K562 (cell line): Measurements from ENCODE around the gene ESR2. TPM values are rescaled to one million over a fixed set of nuclear protein-coding genes. Genes with fewer than 3 reads are reported as not detected.

Source experiments
- ATAC-seq: fragments of 200-7000 bp; cut with Tn5 transposase; 3 replicates; pipeline ENCODE4 v1.9.1; 2020; ENCODE audit warnings: moderate library complexity
- BruUV-seq: library from RNA; stranded (reverse); fragments of 400-500 nt; replicated peaks from 2 replicates; lab custom pipeline; 2021; lab: Mats Ljungman, UMichigan
- CTCF ChIA-PET: fragments of 300-600 bp; formaldehyde crosslinking; extraction: SDS; loops from one replicate; lab custom pipeline; 2021; ENCODE audit warnings: low intra/inter-chr PET ratio; lab: Yijun Ruan, JAX
- POLR2A ChIA-PET: fragments of 300-600, 350-650 bp; sonication (Branson Sonifier 250); formaldehyde crosslinking; extraction: SDS; loops from one replicate; lab custom pipeline; 2021; ENCODE audit warnings: antibody characterized with exemption, inconsistent platforms; lab: Yijun Ruan, JAX
- DNase-seq, 4 experiments: peaks; one replicate each; pipeline versions ENCODE4 v3.0.0 to v3.0.0-alpha.2; 2011 to 2018; ENCODE audit warnings: low spot score in 3 of 4, mixed read lengths in 3 of 4; ENCODE audit errors: extremely low read depth in 1 of 4
- FAIRE-seq: peaks from 2 replicates; lab custom pipeline; 2011; peaks lifted over from hg19 to GRCh38; lab: Jason Lieb, UNC
- H2AFZ ChIP-seq: 2 replicates; pipeline ENCODE4 v1.6.0; 2011; ENCODE audit warnings: low read depth, low read length, control low read depth, inconsistent platforms
- H3K27ac ChIP-seq: fragments of 200-600 bp; 3 replicates; pipeline ENCODE4 v1.8.0; 2011; ENCODE audit warnings: low read depth, mild to moderate bottlenecking, control low read depth, inconsistent platforms, low read length, moderate library complexity, mixed read lengths; ENCODE audit errors: extremely low read depth
- H3K27me3 ChIP-seq, 2 experiments: fragments of 300-600 bp in 1 of 2; 2 replicates in 1 of 2; 3 replicates in 1 of 2; pipeline versions ENCODE4 v1.6.0 to v1.8.0; 2011; ENCODE audit warnings: inconsistent platforms in 2 of 2, low read length in 2 of 2, mild to moderate bottlenecking in 1 of 2, mixed read lengths in 1 of 2, moderate library complexity in 1 of 2; ENCODE audit not compliant: control insufficient read depth in 2 of 2, insufficient read depth in 2 of 2
- H3K36me3 ChIP-seq: fragments of 300-600 bp; 3 replicates; pipeline ENCODE4 v1.8.0; 2011; ENCODE audit warnings: mild to moderate bottlenecking, low read length, inconsistent platforms; ENCODE audit not compliant: control insufficient read depth, insufficient read depth
- H3K4me1 ChIP-seq, 2 experiments: fragments of 200-600 bp in 1 of 2; replicated peaks in 1 of 2; 2 replicates in 1 of 2; 3 replicates in 1 of 2; pipeline versions ENCODE4 v1.5.1 to v1.8.0; 2011; ENCODE audit warnings: inconsistent platforms in 2 of 2, low read length in 2 of 2, mild to moderate bottlenecking in 1 of 2, mixed read lengths in 1 of 2, moderate library complexity in 1 of 2; ENCODE audit not compliant: control insufficient read depth in 2 of 2, insufficient read depth in 2 of 2
- H3K4me2 ChIP-seq: 2 replicates; pipeline ENCODE4 v1.6.1; 2011; ENCODE audit warnings: low read length, control low read depth, inconsistent platforms, mixed read lengths; ENCODE audit not compliant: insufficient read depth
- H3K4me3 ChIP-seq: fragments of 200-600 bp; sonication (generic), shearing (Covaris generic); 2 replicates; pipeline ENCODE4 v1.5.1; 2016; ENCODE audit warnings: control low read depth, inconsistent platforms
- H3K79me2 ChIP-seq: fragments of 200-600 bp; 3 replicates; pipeline ENCODE4 v1.8.0; 2011; ENCODE audit warnings: low read length, inconsistent platforms; ENCODE audit not compliant: control insufficient read depth, insufficient read depth
- H3K9ac ChIP-seq, 2 experiments: 2 replicates each; pipeline versions ENCODE4 v1.6.0 to v1.6.1; 2011; ENCODE audit warnings: low read depth in 2 of 2, low read length in 2 of 2, control low read depth in 1 of 2, inconsistent platforms in 1 of 2, mild to moderate bottlenecking in 1 of 2, mixed read lengths in 1 of 2; ENCODE audit not compliant: insufficient read depth in 1 of 2
- H3K9me1 ChIP-seq: one replicate; pipeline ENCODE4 v1.6.0; 2011; ENCODE audit warnings: inconsistent platforms, mild to moderate bottlenecking, low read length, moderate library complexity; ENCODE audit not compliant: control insufficient read depth, insufficient read depth
- H3K9me3 ChIP-seq: replicated peaks from 2 replicates; pipeline ENCODE4 v1.5.1; 2011; ENCODE audit warnings: low read depth, low read length, inconsistent platforms; ENCODE audit not compliant: control insufficient read depth, insufficient read depth
- H4K20me1 ChIP-seq: replicated peaks from 2 replicates; pipeline ENCODE4 v1.6.1; 2011; ENCODE audit warnings: low read length, inconsistent platforms, mixed read lengths; ENCODE audit not compliant: control insufficient read depth, insufficient read depth
- CSDE1 ChIP-seq, 2 experiments: fragments of 450-650 bp; IDR thresholded peaks; 2 replicates each; pipeline ENCODE4 v1.6.1; 2016; ENCODE audit warnings: mild to moderate bottlenecking in 1 of 2
- CTCFL ChIP-seq: IDR thresholded peaks from 2 replicates; pipeline ENCODE4 v1.6.1; 2011; ENCODE audit warnings: borderline replicate concordance, low read depth, mild to moderate bottlenecking, moderate library complexity, low read length; ENCODE audit not compliant: insufficient read depth, poor library complexity, severe bottlenecking
- FOXA3 ChIP-seq, 2 experiments: fragments of 450-650 bp in 1 of 2; sonication (generic) in 1 of 2; formaldehyde crosslinking; IDR thresholded peaks in 1 of 2; conservative IDR thresholded peaks in 1 of 2; 2 replicates each; pipeline versions ENCODE4 v1.4.0 to v1.8.0; 2020 to 2022; ENCODE audit warnings: mild to moderate bottlenecking in 2 of 2, missing genetic modification reagents in 1 of 2
- MBD1 ChIP-seq: fragments of 250-450 bp; sonication (Bioruptor Pico); IDR thresholded peaks from 2 replicates; pipeline ENCODE4 v1.8.0; 2022; ENCODE audit warnings: inconsistent platforms
- NR1H2 ChIP-seq: sonication (generic); formaldehyde crosslinking; IDR thresholded peaks from 2 replicates; pipeline ENCODE4 v1.4.0; 2020; ENCODE audit warnings: mild to moderate bottlenecking, missing genetic modification reagents
- PREB ChIP-seq: sonication (generic); formaldehyde crosslinking; IDR thresholded peaks from 2 replicates; pipeline ENCODE4 v1.8.1; 2023; ENCODE audit warnings: mild to moderate bottlenecking, missing genetic modification reagents
- TSC22D4 ChIP-seq: fragments of 450-650 bp; IDR thresholded peaks from 2 replicates; pipeline ENCODE4 v1.6.1; 2016; ENCODE audit warnings: missing genetic modification characterization, missing biosample characterization, control low read depth
- ZBTB49 ChIP-seq: sonication (generic); formaldehyde crosslinking; IDR thresholded peaks from 2 replicates; pipeline ENCODE4 v1.8.0; 2022; ENCODE audit warnings: missing genetic modification reagents, mild to moderate bottlenecking, borderline replicate concordance
- ZNF143 ChIP-seq: sonication (generic); formaldehyde crosslinking; IDR thresholded peaks from 2 replicates; pipeline ENCODE4 v1.9.0; 2022; ENCODE audit warnings: mild to moderate bottlenecking, missing genetic modification reagents
- ZZZ3 ChIP-seq: fragments of 450-650 bp; IDR thresholded peaks from 2 replicates; pipeline ENCODE4 v1.6.1; 2016; ENCODE audit warnings: antibody characterized with exemption, mild to moderate bottlenecking, moderate library complexity
- WGBS: fragments of 100-300 bp; shearing (Covaris generic); methylation state at CpG from one replicate; pipeline ENCODE4 v1.1.6; 2016; ENCODE audit warnings: low coverage, mixed read lengths; ENCODE audit not compliant: insufficient coverage; ENCODE audit errors: missing lambda C conversion rate; 5-methylcytosine and 5-hydroxymethylcytosine counted together
- in situ Hi-C: fragments of 300-500 bp; cut with MboI; formaldehyde crosslinking; loops from 4 replicates; pipeline ENCODE4 v1.15.0; 2018; ENCODE audit warnings: inconsistent platforms, mixed read lengths
- intact Hi-C: fragments of 100-400 bp; cut with micrococcal nuclease; formaldehyde crosslinking; loops from 2 replicates; pipeline ENCODE4 v1.14.2; 2022
- polyA plus RNA-seq, 8 experiments: library from polyadenylated mRNA; depleted of rRNA in 4 of 8; stranded (reverse) in 5 of 8; unstranded in 3 of 8; fragments of >200 nt; fragmentation: Nextera tagmentation in 2 of 8; fragmentation: Illumina TruSeq in 1 of 8; extraction: Ambion mirVana in 2 of 8; extraction: Trizol in 1 of 8; gene quantifications; 2 replicates each; pipeline versions ENCODE4 v1.2.1 to v1.2.3, GENCODE V29; 2011 to 2014; ENCODE audit warnings: inconsistent platforms in 1 of 8, missing spikeins in 1 of 8
- total RNA-seq, 7 experiments: library from RNA; depleted of rRNA in 6 of 7; stranded (reverse); fragments of >200 nt in 6 of 7; fragmentation: Illumina TruSeq in 2 of 7; extraction: Trizol in 2 of 7; gene quantifications; 2 replicates each; pipeline versions ENCODE4 v1.2.1 to v1.2.3, GENCODE V29; 2011 to 2021; ENCODE audit warnings: low replicate concordance in 1 of 7

Gene ESR2
- total and polyA plus RNA-seq, 9 of the 15 experiments (the other 6 are each of a cell fraction or from before 2014, with no cell fraction given) = 0.07 to 3.8 (median 2.0) TPM

GRCh38 chr14:64238049-64238448 is 56.1 kb downstream of the ESR2 start (continued):
- TF ChIP-seq ZBTB49 (CRISPR knock-in tag) (no peak), PREB (no peak)

- ChIA-PET CTCF (no interaction called here), POLR2A (interaction anchor here (0.5 to 1.1 kb wide), 3 partner anchors 10 to 103 kb away, joined by 3 to 4 read pairs (median 3); no protein-coding TSS in a partner anchor)
- H4K20me1 ChIP-seq = no peaks in the 10 kb centered on the region
- no peaks in the 10 kb centered on the region for H3K4me1 ChIP-seq
- 35% methylated on average over 11 of the region's 13 CpGs for WGBS
- H2AFZ ChIP-seq = no peak overlapping the region
- in situ Hi-C loops = no loop called here
- DNase-seq (no peak), ATAC-seq (no peak), FAIRE-seq (no peak)
- no peak overlapping the region for H3K4me2 ChIP-seq
- H3K9ac ChIP-seq = no peak overlapping the region
- no peaks in the 10 kb centered on the region; a peak in 1 of 5 replicates for H3K27me3 ChIP-seq
- H3K4me3 ChIP-seq = no peak overlapping the region
- no peaks in the 10 kb centered on the region for H3K9me1 ChIP-seq
- H3K9me3 ChIP-seq = no peaks in the 10 kb centered on the region
- no peaks in the 10 kb centered on the region for H3K36me3 ChIP-seq
- no peaks in the 10 kb centered on the region for H3K79me2 ChIP-seq
- no TSS peak for BruUV-seq
- intact Hi-C loops = no loop called here
- H3K27ac ChIP-seq = no peak overlapping the region
- no peak for TF ChIP-seq FOXA3 (CRISPR knock-in tag; conservative IDR thresholded peaks at IDR 0.05 in 1 of 2, IDR thresholded peaks at IDR 0.05 in 1 of 2)
- TF ChIP-seq TSC22D4 (tag) = no peak
- no peak for TF ChIP-seq ZNF143
- no peak for TF ChIP-seq NR1H2 (CRISPR knock-in tag)
- TF ChIP-seq CSDE1 (IDR thresholded peaks at IDR 0.05) = no peak
- no peak for TF ChIP-seq CTCFL
- TF ChIP-seq MBD1 (CRISPR knock-in tag) = no peak
- no peak for TF ChIP-seq ZZZ3
Observed at GRCh38 chr14:64235652-64236640, 58.2 kb downstream of the ESR2 start.
